Hematopoietic multipotent progenitor cell treated with erythropoietin and hydrocortisone succinate and interleukin-3 and kit ligand, for 8 days (in vitro differentiated cells): ENCODE results near the gene ATF2.
A peak's percentile ranks its signal among the peaks of the same experiment; 100 is the strongest.
"Not testable (repeated sequence)": the region's sequence is repeated elsewhere in the genome, so short reads cannot be mapped to it uniquely, and the experiment has no call there.

Experiments
- DNase-seq: peaks from one replicate; pipeline ENCODE4 v3.0.0-alpha.2; 2015

Gene ATF2

GRCh38 chr2:175164235-175164634 is 3.8 kb downstream of the ATF2 start:
- DNase-seq, result no peak

- no peak for DNase-seq
Measured at GRCh38 chr2:175158894-175159293, 9.1 kb downstream of the ATF2 start.

GRCh38 chr2:175156534-175156933 is 11.5 kb downstream of the ATF2 start:
- no peak for DNase-seq

- no peak for DNase-seq
Measured at GRCh38 chr2:175154661-175155082, 13.3 kb downstream of the ATF2 start.

- no peak for DNase-seq
Measured at GRCh38 chr2:175152242-175152641, 15.8 kb downstream of the ATF2 start.

- no peak for DNase-seq
Measured at GRCh38 chr2:175151791-175152190, 16.2 kb downstream of the ATF2 start.

- DNase-seq, result no peak
Measured at GRCh38 chr2:175147186-175147585, 20.8 kb downstream of the ATF2 start.

GRCh38 chr2:175143678-175144077 is 24.3 kb downstream of the ATF2 start:
- no peak for DNase-seq

GRCh38 chr2:175143191-175143590 is 24.8 kb downstream of the ATF2 start:
- no peak for DNase-seq

- DNase-seq, result no peak
Measured at GRCh38 chr2:175140332-175140731, 27.7 kb downstream of the ATF2 start.

GRCh38 chr2:175137793-175138192 is 30.2 kb downstream of the ATF2 start:
- no peak for DNase-seq

GRCh38 chr2:175136334-175137215 is 31.4 kb downstream of the ATF2 start:
- DNase-seq, result no peak

GRCh38 chr2:175135862-175136261 is 32.1 kb downstream of the ATF2 start:
- DNase-seq, result no peak

GRCh38 chr2:175135177-175135576 is 32.8 kb downstream of the ATF2 start:
- DNase-seq, result no peak

GRCh38 chr2:175131252-175131651 is 36.8 kb downstream of the ATF2 start:
- DNase-seq, result no peak

GRCh38 chr2:175126661-175127060 is 41.3 kb downstream of the ATF2 start:
- no peak for DNase-seq

GRCh38 chr2:175123254-175123653 is 44.7 kb downstream of the ATF2 start:
- no peak for DNase-seq

GRCh38 chr2:175111200-175111657 is 56.8 kb downstream of the ATF2 start:
- DNase-seq, result peak; percentile 74

- not testable (repeated sequence) for DNase-seq
Measured at GRCh38 chr2:175108091-175108490, 59.9 kb downstream of the ATF2 start.

- DNase-seq, result no peak
Measured at GRCh38 chr2:175107146-175107545, 60.9 kb downstream of the ATF2 start.

GRCh38 chr2:175103191-175103590 is 64.8 kb downstream of the ATF2 start:
- DNase-seq, result peak; percentile 5

GRCh38 chr2:175101514-175101913 is 66.5 kb downstream of the ATF2 start:
- no peak for DNase-seq

GRCh38 chr2:175097297-175097696 is 70.7 kb downstream of the ATF2 start:
- no peak for DNase-seq

- DNase-seq, result not testable (repeated sequence)
Measured at GRCh38 chr2:175084117-175084516, 83.9 kb downstream of the ATF2 start.

GRCh38 chr2:175080479-175080878 is 87.5 kb downstream of the ATF2 start:
- DNase-seq, result no peak
